Measurements from ENCODE around the gene RYR3.

RYR3 gene

GRCh38 chr15:33516563-33516962 is 205.8 kb downstream of the RYR3 start:
- H3K4me2 ChIP-seq = no peak overlapping the region
- no peak for TF ChIP-seq CTCF (conservative IDR thresholded peaks at IDR 0.05; ENCODE audit: low read depth, low read length)
- no peak overlapping the region for H3K4me3 ChIP-seq (IDR thresholded peaks at IDR 0.05; ENCODE audit: insufficient read depth, low read depth, low read length)
- no peaks in the 10 kb centered on the region for H4K20me1 ChIP-seq (ENCODE audit: insufficient read depth)
- H2AFZ ChIP-seq (ENCODE audit: low read depth) = no peak overlapping the region
- H3K36me3 ChIP-seq (ENCODE audit: insufficient read depth) = no peaks in the 10 kb centered on the region
- no peak overlapping the region for H3K9ac ChIP-seq
- no peaks in the 10 kb centered on the region for H3K27me3 ChIP-seq (ENCODE audit: insufficient read depth, low read depth)
- no peaks in the 10 kb centered on the region for H3K79me2 ChIP-seq (ENCODE audit: insufficient read depth, low read depth)
- no peaks in the 10 kb centered on the region for H3K4me1 ChIP-seq (ENCODE audit: low read depth, poor library complexity, severe bottlenecking)
- H3K27ac ChIP-seq = no peak overlapping the region

GRCh38 chr15:33517944-33518343 is 207.2 kb downstream of the RYR3 start:
- no peak overlapping the region for H3K27ac ChIP-seq
- H4K20me1 ChIP-seq (ENCODE audit: insufficient read depth) = no peaks in the 10 kb centered on the region
- TF ChIP-seq CTCF (conservative IDR thresholded peaks at IDR 0.05; ENCODE audit: low read depth, low read length) = no peak
- no peak overlapping the region for H3K4me3 ChIP-seq (IDR thresholded peaks at IDR 0.05; ENCODE audit: insufficient read depth, low read depth, low read length)
- no peaks in the 10 kb centered on the region for H3K36me3 ChIP-seq (ENCODE audit: insufficient read depth)
- no peak overlapping the region for H3K4me2 ChIP-seq
- no peaks in the 10 kb centered on the region for H3K4me1 ChIP-seq (ENCODE audit: low read depth, poor library complexity, severe bottlenecking)
- no peaks in the 10 kb centered on the region for H3K79me2 ChIP-seq (ENCODE audit: insufficient read depth, low read depth)
- H3K9ac ChIP-seq = no peak overlapping the region
- no peak overlapping the region for H2AFZ ChIP-seq (ENCODE audit: low read depth)
- H3K27me3 ChIP-seq (ENCODE audit: insufficient read depth, low read depth) = no peaks in the 10 kb centered on the region

- Histone ChIP-seq H3K4me2 (no peak overlapping the region), H3K4me1 (ENCODE audit: low read depth, poor library complexity, severe bottlenecking) (no peaks in the 10 kb centered on the region), H3K27ac (no peak overlapping the region), H3K4me3 (IDR thresholded peaks at IDR 0.05; ENCODE audit: insufficient read depth, low read depth, low read length) (no peak overlapping the region), H3K27me3 (ENCODE audit: insufficient read depth, low read depth) (no peaks in the 10 kb centered on the region), H4K20me1 (ENCODE audit: insufficient read depth) (no peaks in the 10 kb centered on the region), H2AFZ (ENCODE audit: low read depth) (no peak overlapping the region), H3K9ac (no peak overlapping the region), H3K79me2 (ENCODE audit: insufficient read depth, low read depth) (no peaks in the 10 kb centered on the region), H3K36me3 (ENCODE audit: insufficient read depth) (no peaks in the 10 kb centered on the region)
- TF ChIP-seq CTCF (conservative IDR thresholded peaks at IDR 0.05; ENCODE audit: low read depth, low read length) = no peak
Measured at GRCh38 chr15:33518421-33518820, 207.7 kb downstream of the RYR3 start.

- no peaks in the 10 kb centered on the region for H3K36me3 ChIP-seq (ENCODE audit: insufficient read depth)
- no peak overlapping the region for H3K27ac ChIP-seq
- H3K4me2 ChIP-seq = no peak overlapping the region
- peaks cover 9% of the 10 kb centered on the region for H3K4me1 ChIP-seq (ENCODE audit: low read depth, poor library complexity, severe bottlenecking)
- H3K79me2 ChIP-seq (ENCODE audit: insufficient read depth, low read depth) = no peaks in the 10 kb centered on the region
- TF ChIP-seq CTCF (conservative IDR thresholded peaks at IDR 0.05; ENCODE audit: low read depth, low read length) = no peak
- no peak overlapping the region for H2AFZ ChIP-seq (ENCODE audit: low read depth)
- H3K27me3 ChIP-seq (ENCODE audit: insufficient read depth, low read depth) = no peaks in the 10 kb centered on the region
- H4K20me1 ChIP-seq (ENCODE audit: insufficient read depth) = no peaks in the 10 kb centered on the region
- H3K4me3 ChIP-seq (IDR thresholded peaks at IDR 0.05; ENCODE audit: insufficient read depth, low read depth, low read length) = no peak overlapping the region
- no peak overlapping the region for H3K9ac ChIP-seq
Measured at GRCh38 chr15:33524274-33524673, 213.5 kb downstream of the RYR3 start.
